Measurements from ENCODE around the gene FABP7.

FABP7 gene

DNA sequence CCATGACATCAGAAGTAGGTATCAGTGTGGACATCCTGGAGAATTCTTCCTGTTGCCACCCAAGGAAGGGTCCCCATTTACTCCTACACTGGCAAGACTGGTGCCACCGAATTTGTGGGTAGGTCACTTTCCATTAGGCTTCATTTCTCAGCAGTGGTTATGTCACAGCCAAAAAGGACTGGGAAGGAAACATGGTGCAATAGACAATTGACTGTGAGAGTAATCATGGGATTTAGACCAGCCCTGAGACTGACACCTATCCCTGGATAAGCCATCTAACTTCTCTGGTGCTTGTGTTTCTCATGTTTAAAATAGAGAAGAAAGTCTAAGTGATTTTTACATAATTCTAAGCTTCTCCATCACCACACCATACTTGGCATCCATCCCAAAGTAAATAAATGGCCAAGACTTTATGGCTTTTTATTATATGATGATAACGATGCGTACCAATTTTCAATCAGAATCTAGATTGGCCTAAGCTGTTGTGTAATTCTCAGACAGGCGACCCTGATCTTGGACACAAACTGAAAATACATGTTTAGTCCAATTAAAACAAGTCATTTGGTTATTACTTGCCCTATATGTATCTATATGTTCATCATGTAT is 19.7 kb downstream of the FABP7 start:
- DNase-seq, result no peak

DNA sequence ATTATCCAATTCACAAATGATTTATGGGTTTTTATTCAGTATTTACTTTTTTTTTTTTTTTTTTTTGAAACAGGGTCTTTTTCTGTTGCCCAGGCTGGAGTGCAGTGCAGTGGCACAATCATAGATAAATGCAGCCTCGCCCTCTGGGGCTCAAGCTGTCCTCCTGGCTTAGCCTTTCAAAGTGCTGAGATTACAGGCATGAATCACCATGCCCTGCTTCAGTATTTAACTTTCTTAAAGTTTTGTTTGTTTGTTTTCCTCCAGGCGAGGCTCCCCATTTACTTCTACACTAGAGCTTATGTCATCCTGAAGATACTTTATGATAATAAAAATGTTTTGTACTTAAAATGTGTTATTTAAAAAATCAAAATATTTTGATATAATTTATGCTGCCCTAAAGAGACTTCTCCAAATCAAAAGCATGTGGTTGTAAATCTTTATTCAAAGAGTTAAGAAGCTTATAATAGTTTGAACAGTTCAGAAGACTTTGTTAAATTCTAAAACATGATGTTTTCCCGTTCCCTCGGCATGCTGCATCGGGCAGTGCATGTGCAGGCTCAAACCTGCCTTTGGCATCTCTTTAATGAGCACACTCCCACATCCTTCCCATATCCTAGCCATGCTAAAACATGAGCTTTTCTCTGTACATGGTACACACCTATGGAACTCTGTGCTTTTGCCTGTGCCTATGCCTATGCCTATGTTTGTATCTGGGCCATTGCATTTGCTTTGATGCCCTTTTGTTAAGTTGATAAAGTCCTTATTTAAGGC is 20.6 kb downstream of the FABP7 start:
- DNase-seq, result no peak

DNA sequence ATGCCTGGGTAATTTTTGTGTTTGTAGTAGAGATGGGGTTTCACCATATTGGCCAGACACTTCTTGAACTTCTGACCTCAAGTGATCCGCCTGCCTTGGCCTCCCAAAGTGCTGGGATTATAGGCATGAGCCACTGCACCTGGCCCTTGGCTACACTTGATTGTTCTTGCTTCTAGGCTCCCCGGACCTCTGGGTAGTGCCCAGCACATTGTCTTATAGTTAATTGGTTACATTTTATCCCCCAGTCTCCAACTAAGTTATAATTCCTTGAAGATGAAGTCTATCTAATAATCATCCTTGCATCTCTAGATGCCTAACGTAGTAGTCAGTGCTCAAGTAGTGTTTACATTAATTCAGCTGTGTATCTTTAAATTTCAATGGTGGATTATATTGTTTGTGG is 21.4 kb downstream of the FABP7 start:
- no peak for DNase-seq

DNA sequence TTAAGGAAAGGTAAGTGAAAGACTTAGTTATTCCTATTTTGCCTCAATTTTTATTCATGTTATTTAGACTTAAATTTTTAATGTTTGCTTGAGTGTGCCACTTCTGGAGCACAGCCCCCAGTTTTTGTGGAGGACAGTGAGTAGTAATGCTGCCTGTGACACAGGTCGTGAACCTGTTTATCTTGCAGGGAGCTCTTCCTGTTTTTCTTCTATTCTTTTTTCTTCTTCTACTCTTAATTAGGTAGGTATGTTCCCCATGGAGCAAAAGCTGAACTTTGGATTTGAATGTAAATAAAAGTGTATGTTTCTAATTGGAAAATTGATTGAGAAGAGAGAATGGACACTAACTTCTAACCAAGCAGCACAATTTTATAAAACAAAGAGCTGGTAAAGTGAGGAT is 21.9 kb downstream of the FABP7 start:
- no peak for DNase-seq

DNA sequence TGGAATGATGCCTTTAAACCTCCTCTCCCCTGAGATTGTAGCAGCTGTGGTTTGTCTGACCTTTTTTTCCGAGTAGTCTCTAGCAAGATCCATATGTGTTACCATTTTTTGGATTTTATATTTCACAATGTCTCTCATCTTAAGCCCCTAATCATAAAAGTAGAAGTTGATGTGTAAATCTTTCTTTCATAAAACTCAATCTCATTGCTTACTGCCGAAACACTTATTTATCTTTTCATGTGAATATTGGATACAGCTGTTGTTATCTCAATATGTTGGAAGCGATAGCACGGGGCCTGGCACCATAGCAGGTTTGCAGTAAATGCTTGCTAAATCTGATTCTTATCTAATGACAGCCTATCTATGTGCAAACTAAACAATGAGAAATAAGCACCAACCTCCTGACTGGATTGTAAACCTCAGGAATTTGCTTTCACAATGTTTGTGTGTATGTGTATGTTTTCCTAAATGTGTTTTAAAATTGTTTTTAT is 23.7 kb downstream of the FABP7 start:
- no peak for DNase-seq

DNA sequence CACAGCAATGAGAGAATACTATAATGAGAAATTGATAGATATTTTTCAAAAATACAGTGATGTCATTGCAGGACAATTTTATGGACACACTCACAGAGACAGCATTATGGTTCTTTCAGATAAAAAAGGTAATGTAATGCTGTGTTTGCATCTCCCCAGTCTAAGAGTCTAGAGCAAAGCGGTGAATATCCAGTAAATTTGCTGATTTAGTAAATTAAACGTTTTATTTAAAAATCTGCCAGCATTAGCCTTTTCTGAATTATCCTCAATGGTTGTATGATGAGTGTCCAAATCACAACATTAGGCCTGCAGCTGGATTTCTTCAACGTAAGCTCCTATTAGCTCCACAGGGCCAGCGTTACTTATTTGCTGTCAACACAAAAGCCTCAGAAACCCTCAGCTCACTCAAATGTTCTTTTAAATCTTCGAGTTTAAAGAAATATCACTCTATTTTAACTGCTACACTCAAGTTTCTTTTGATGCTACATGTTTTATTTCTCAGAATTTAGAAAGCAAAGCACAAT is 25.5 kb downstream of the FABP7 start:
- DNase-seq, result no peak

DNA sequence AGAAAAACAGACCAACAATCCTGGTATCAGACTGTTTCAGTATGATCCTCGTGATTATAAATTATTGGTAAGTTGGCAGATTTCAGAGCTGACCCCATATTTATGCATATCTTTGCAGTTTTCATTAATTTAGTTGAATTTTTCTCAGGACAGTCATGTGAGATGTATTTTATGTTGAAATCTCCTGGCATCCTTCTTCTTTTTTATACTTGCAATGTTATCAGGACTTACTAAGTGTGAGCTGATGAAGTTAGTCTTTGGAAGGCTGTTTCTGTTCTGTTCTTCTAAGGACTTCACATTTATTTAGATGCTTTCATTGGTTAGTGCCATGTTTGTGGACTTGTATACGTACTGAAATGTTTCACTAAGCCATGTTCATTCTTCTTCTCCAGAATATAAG is 26.8 kb downstream of the FABP7 start:
- no peak for DNase-seq

DNA sequence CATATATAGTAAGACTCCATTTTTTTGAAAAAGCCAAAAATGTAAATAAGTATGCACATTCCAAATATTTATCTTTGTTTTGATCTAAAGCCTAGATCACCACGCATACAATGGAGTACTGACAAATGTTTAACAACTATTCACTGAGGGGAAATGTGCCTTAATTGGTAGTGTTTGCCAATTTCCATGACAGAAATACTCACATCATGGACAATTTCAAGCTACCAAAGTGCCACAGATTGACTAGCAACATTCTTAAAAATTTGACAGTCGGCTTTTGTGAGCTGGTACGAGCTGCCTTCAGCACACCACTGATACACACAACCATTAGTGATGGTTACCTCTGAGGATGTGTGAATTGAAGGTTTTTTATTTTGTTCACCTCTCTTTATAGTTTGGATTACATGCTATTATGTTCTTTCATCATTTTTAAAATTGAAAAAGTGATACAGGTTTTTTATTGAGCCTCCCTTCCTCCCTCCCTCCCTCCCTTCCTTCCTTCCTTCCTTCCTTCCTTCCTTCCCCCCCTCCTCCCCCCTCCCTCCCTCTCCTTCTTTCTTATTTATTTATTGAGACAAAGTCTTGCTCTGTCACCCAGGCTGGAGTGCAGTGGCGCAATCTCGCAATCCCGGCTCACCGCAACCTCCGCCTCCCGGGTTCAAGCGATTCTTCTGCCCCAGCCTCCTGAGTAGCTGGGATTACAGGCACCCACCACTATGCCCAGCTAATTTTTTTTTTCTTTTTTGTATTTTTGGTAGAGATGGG is 28.8 kb downstream of the FABP7 start:
- no peak for DNase-seq

DNA sequence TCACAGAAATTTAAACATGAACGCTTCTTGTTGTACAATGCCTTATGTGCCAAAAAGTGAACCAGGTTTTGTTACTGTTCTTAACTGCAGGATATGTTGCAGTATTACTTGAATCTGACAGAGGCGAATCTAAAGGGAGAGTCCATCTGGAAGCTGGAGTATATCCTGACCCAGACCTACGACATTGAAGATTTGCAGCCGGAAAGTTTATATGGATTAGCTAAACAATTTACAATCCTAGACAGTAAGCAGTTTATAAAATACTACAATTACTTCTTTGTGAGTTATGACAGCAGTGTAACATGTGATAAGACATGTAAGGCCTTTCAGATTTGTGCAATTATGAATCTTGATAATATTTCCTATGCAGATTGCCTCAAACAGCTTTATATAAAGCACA is 29.5 kb downstream of the FABP7 start:
- DNase-seq, result no peak

DNA sequence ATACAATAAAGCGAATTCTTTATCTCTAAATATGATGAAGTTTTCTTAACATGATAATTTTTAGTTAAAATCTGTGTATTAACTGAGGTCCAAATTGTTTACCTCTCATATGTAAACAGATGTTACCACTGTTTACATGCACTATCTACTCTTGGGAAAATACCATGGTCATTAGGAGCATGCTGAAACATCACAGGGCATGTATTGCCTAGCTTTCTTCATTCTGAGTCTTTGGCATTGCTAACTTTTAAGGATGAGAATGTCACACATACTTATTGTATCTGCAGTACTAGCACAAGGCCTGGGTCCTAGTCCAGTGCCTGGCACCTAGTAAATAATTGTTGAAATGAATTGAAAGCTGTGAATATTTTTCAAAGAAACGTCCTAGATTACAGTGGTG is 30.2 kb downstream of the FABP7 start:
- DNase-seq, result no peak

DNA sequence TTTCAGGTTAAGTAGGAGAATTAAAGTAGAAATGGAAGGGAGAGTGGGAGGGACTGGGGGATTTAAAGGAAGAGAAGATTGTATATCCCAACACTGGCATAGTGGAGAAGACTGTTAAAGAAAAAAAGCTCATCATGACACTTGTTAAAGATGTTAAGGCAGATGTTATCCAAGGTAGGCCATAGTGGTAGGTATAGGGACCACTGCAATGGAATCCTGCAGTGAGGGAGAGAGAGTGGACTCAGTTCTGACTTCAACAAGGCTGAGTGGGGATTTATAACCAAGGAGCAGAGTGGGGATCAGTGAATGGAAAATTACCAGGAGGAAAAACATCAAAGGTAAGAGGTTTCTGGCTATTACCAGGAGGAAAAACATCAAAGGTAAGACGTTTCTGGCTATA is 30.7 kb downstream of the FABP7 start:
- DNase-seq, result no peak

DNA sequence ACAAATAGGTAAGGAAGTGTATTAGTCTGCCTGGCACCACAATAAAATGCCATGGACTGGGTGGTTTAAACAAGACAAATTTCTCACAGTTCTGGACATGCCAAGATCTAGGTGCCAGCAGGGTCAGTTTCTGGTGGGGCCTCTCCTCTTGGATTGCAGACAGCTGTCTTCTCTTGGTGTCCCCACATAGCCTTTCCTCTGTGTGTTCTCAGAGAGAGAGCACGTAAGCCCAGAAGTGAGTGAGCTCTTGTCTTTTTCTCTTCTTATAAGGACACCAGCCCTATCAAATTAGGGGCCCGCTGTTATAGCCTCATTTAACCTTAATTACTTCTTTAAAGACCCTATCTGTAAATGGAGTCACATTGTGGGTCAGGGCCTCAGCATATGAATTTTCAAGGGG is 37.8 kb downstream of the FABP7 start:
- no peak for DNase-seq

DNA sequence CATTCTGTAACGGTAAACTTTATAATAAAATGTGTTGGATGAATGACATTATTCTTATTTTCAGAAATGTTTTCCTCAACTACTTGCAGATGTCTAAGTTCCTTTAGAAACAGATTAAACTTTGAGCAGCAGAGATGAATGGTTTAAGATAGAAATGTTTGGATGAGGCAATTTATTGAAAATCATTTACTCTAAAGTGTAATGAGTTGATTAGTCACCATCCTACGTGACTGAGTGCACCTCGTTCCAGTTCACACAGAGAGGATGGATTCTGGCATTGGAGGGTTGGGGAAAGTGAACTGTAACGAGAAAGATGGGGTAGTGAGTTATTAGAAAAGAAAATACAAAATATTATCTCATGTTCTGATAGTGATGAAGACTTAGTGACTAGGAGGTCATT is 38.2 kb downstream of the FABP7 start:
- no peak for DNase-seq

DNA sequence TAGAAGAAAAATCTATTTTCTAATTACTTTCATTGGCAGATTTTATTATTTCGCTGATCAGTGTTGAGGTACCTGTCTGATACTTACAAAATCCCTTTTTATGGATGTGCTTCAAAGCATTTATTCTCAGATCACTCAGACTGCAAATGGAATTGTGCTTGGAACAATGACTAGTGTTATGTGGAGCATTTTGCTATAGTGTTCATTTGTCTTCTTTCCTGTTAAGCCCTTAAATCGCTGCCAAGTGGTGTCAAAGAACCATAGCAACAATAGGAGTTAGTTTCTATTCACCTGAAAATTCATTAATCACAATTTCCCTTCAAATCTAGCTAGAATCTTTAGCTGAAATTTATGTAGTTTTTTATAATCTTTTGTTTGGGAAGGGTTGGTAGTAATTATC is 39.4 kb downstream of the FABP7 start:
- peak; percentile 10 for DNase-seq

DNA sequence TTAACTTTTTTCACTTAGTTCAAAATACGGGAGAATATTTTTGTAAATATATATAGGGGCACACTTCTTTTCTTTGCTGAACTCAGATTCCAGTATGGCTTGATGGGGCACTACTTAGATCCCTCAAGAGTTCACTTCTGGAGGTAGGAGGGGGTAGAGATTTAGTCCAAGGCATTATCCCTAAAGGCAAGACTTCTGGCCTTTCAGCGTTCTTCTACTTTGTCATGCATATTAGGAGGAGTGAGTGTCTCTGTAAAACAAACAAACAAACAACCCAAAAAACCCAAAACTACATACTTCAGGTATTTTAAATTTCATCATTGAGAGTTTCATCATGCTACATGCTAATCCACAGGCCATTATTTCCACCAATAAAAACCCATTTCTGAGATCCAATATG is 41.6 kb downstream of the FABP7 start:
- DNase-seq, result no peak

DNA sequence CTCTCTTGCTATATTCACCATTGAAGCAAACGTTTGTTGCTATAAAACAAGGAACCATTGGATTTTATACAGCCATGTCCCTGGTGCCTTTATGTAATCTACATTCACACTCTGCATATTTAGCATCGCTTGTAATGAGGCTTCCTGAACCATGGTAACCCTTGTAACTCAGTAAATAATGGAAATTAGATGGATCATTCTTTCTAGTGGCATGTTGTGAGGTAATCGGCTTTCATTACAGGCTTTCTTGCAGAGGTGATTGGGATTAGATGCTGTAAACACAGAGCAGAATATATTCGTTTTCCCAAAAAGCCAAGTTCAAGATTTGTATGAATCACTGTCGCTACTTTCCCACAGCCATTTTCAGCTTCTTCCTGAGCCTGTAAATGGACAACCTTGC is 45.6 kb downstream of the FABP7 start:
- no peak for DNase-seq

DNA sequence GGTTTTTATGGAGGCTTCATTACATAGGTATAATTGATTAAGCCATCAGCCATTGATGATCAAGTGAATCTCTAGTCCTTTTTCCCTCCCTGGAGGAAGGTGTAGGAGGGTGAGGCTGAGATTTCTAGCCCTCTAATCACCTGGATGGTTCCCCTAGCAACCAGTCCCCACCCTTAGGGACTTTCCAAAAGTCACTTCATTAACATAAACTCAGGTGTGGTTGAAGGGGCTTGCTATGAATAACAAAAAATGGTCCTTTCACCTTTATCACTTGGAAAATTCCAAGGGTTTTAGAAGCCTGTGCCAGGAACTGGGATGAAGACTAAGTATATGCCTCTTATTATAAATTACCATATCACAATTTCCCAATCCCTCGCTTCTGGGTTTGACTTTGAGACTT is 49.9 kb downstream of the FABP7 start:
- no peak for DNase-seq

DNA sequence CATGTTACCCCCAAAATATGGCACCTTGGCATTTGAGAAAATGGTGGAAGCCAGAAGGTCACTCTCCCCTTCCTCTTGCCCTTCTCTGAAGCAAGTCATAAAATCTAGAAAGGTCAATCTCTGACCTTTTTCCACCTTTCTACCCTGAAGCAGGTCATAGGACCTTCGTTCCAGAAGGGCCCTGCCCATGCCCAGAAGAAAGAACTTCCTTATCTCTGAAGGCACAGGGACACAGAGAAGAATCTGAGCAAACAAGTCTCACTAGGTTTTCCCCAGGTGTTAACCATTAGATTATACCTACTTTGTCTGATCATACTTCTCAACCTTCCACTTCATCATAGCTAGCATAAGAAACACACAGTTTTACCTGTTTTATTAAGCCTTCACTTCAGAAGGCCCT is 52.0 kb downstream of the FABP7 start:
- DNase-seq, result no peak

DNA sequence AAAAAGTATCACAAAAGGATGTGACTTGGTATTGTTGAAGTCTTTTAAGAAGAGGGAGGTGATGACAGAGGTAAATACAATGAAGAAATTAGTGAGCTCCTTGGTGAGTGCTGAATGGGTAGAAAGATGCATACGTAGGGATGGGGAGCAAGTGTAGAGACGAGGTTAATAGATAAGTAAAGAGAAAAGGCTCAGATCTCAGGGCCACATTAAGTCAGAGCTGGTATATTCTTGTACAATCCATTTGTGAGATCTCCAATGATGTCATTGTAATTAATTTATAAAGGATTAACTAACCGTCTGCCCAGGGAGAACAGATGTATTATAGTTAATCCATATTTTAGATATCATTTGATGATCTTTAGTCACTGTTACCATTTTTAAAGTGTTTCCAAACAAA is 52.9 kb downstream of the FABP7 start:
- DNase-seq, result no peak

DNA sequence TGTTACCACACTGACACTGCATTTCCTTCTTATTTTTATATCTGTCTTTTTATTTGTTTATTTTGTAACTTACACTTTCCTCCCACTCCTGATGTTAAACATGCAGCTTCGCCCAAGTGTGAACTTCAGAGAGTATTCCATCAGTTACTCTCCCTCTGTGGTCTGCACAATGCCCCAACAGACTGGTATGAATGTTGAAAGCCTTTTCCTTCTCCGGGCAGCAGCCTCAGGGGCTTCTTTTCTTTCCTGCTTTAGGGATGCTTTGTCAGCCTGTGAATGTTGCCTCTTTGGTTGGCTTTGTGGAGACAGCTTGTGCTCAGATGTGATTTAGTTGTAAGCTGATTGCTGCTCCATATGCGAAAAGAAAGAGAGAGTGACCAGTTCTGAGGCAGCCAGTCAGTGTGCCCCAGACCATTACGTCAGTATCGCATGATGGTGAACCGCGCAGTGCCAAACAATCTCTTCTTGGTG is 53.5 kb downstream of the FABP7 start:
- DNase-seq, result no peak
